Kasumi-1 (cell line): Measurements from ENCODE around the gene SLC2A4.

ENCODE experiments used
- DNase-seq, 2 experiments: peaks; one replicate each; lab custom pipeline; 2025; lab: John Stamatoyannopoulos, UW

The SLC2A4 gene

GRCh38 chr17:7279448-7279847, 2.1 kb upstream of the SLC2A4 start:
- DNase-seq, result no peak

- DNase-seq, result peak; percentile 51 to 63
Observed at GRCh38 chr17:7280519-7281073, 922 bp upstream of the SLC2A4 start.

- no peak for DNase-seq
Observed at GRCh38 chr17:7281953-7282751, 634 bp downstream of the SLC2A4 start.

GRCh38 chr17:7282752-7283321, 1.3 kb downstream of the SLC2A4 start:
- DNase-seq, result no peak

- DNase-seq, result no peak
Observed at GRCh38 chr17:7283471-7284216, 2.1 kb downstream of the SLC2A4 start.

GRCh38 chr17:7284911-7285310, 3.4 kb downstream of the SLC2A4 start:
- DNase-seq, result no peak

GRCh38 chr17:7285679-7286078, 4.2 kb downstream of the SLC2A4 start:
- DNase-seq, result no peak

- no peak for DNase-seq
Observed at GRCh38 chr17:7289256-7290032, 7.9 kb downstream of the SLC2A4 start.

GRCh38 chr17:7290166-7290565, 8.6 kb downstream of the SLC2A4 start:
- no peak for DNase-seq

GRCh38 chr17:7290685-7291084, 9.2 kb downstream of the SLC2A4 start:
- no peak for DNase-seq

GRCh38 chr17:7292194-7292593, 10.7 kb downstream of the SLC2A4 start:
- DNase-seq, result no peak

- no peak for DNase-seq
Observed at GRCh38 chr17:7292729-7293128, 11.2 kb downstream of the SLC2A4 start.

- DNase-seq, result no peak
Observed at GRCh38 chr17:7293159-7293558, 11.6 kb downstream of the SLC2A4 start.

GRCh38 chr17:7293816-7294613, 12.5 kb downstream of the SLC2A4 start:
- no peak for DNase-seq

- DNase-seq, result no peak
Observed at GRCh38 chr17:7294614-7295153, 13.2 kb downstream of the SLC2A4 start, which contains the start of gene YBX2. TSS of gene YBX2 (minus strand) at chr17:7294639. CDS start at chr17:7294500, 139 bp downstream.

GRCh38 chr17:7295230-7296180, 14.0 kb downstream of the SLC2A4 start:
- DNase-seq, result no peak

GRCh38 chr17:7296189-7296861, 14.8 kb downstream of the SLC2A4 start:
- DNase-seq, result peak; percentile 16 to 23

- no peak for DNase-seq
Observed at GRCh38 chr17:7304179-7304578, 22.7 kb downstream of the SLC2A4 start.
